GDM1 (cell line): ENCODE measurements around the gene APOL5.

ENCODE experiments used
- DNase-seq: peaks from one replicate; lab custom pipeline; 2025; lab: John Stamatoyannopoulos, UW

Gene APOL5

GRCh38 chr22:35742342-35743100 lies 24.8 kb downstream of the APOL5 start:
- DNase-seq, result no peak

GRCh38 chr22:35743326-35743860 lies 25.7 kb downstream of the APOL5 start:
- no peak for DNase-seq

- no peak for DNase-seq
These were observed 28.6 kb downstream of the APOL5 start for GRCh38 chr22:35746248-35746647.

- no peak for DNase-seq
These were observed 29.5 kb downstream of the APOL5 start for GRCh38 chr22:35746946-35747703.

- no peak for DNase-seq
These were observed 32.1 kb downstream of the APOL5 start for GRCh38 chr22:35749808-35750207.

- DNase-seq, result no peak
These were observed 34.6 kb downstream of the APOL5 start for GRCh38 chr22:35752006-35752862.

GRCh38 chr22:35752863-35753189 lies 35.2 kb downstream of the APOL5 start:
- no peak for DNase-seq

- DNase-seq, result no peak
These were observed 37.1 kb downstream of the APOL5 start for GRCh38 chr22:35754761-35755160.

GRCh38 chr22:35756722-35757121 lies 39.0 kb downstream of the APOL5 start:
- DNase-seq, result no peak

GRCh38 chr22:35758394-35758793 lies 40.7 kb downstream of the APOL5 start:
- no peak for DNase-seq

GRCh38 chr22:35761037-35761436 lies 43.4 kb downstream of the APOL5 start:
- no peak for DNase-seq

GRCh38 chr22:35766654-35767580 lies 49.2 kb downstream of the APOL5 start:
- DNase-seq, result no peak

GRCh38 chr22:35769974-35770373 lies 52.3 kb downstream of the APOL5 start:
- DNase-seq, result no peak

GRCh38 chr22:35775339-35775738 lies 57.7 kb downstream of the APOL5 start:
- DNase-seq, result no peak

GRCh38 chr22:35777335-35777975 lies 59.8 kb downstream of the APOL5 start:
- no peak for DNase-seq
